ENCODE data around the gene TMEM198.

GRCh38 chr2:219552382-219553167 is 8.7 kb downstream of the TMEM198 start:
- no peak for TF ChIP-seq CTCF (IDR thresholded peaks at IDR 0.05)
- TF ChIP-seq POLR2A (IDR thresholded peaks at IDR 0.05) = peak in 1 of 2 donors; percentile 34
